HFF-Myc (cell line): Measurements from ENCODE around the gene EIF4G3.

Source experiments
- DNase-seq: peaks from one replicate; pipeline ENCODE4 v3.0.0-alpha.2; 2011; ENCODE audit warnings: low read depth; ENCODE audit errors: extremely low read depth
- H3K4me3 ChIP-seq: replicated peaks from 2 replicates; pipeline ENCODE4 v1.5.1; 2011; ENCODE audit warnings: low read depth, mild to moderate bottlenecking, control low read depth, low read length
- TF ChIP-seq, protein P1 (sequence below): IDR thresholded peaks from 2 replicates; pipeline ENCODE4 v1.5.1; 2012; ENCODE audit warnings: mild to moderate bottlenecking, low read depth, low read length, control low read depth; ENCODE audit errors: missing control alignments

Gene EIF4G3

GRCh38 chr1:20830378-20830777 lies 346.3 kb downstream of the EIF4G3 start:
- TF ChIP-seq, protein P1, sequence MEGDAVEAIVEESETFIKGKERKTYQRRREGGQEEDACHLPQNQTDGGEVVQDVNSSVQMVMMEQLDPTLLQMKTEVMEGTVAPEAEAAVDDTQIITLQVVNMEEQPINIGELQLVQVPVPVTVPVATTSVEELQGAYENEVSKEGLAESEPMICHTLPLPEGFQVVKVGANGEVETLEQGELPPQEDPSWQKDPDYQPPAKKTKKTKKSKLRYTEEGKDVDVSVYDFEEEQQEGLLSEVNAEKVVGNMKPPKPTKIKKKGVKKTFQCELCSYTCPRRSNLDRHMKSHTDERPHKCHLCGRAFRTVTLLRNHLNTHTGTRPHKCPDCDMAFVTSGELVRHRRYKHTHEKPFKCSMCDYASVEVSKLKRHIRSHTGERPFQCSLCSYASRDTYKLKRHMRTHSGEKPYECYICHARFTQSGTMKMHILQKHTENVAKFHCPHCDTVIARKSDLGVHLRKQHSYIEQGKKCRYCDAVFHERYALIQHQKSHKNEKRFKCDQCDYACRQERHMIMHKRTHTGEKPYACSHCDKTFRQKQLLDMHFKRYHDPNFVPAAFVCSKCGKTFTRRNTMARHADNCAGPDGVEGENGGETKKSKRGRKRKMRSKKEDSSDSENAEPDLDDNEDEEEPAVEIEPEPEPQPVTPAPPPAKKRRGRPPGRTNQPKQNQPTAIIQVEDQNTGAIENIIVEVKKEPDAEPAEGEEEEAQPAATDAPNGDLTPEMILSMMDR: no peak
- no peak for DNase-seq
- H3K4me3 ChIP-seq: no peak overlapping the region

GRCh38 chr1:20829946-20830345 lies 346.8 kb downstream of the EIF4G3 start:
- TF ChIP-seq, protein P1: no peak
- no peak for DNase-seq
- H3K4me3 ChIP-seq: no peak overlapping the region

DNA sequence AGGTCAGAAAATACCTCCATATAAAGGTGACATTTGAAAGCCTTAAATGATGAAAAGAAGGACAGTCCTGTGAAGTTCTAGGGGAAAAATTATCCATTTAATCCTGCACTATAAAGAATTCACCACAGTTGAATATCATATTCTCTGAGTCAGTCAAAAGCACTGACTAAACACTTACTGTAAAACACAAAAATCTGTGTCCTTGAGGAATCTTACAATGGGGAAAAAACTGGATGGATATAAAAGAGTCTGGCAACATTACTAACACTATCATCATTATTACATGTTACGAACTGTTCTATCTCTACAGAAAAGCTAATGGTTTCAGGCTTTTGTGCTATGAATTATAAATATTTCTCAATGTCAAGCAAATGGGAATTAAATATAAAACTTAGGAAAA lies 347.2 kb downstream of the EIF4G3 start:
- H3K4me3 ChIP-seq: no peak overlapping the region
- TF ChIP-seq, protein P1: no peak
- DNase-seq: no peak

DNA sequence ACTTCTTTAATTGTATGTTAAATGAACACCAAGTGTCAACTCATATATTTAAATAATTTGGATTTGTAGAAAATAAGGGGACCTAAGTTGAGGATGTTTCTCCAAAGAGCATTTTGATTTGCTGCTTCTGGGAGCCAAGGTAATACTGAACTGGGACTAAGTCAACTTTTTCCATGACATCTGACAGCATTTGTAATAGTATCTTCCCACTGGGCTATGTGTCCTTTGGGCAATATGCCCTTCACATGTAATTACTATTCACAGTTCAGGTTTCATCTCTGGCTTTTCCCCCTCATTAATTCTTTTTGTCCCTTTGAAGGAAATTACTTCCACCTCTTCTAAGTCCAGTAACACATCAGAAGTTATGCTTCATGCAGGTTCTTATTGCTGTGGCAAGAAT lies 352.9 kb downstream of the EIF4G3 start:
- no peak overlapping the region for H3K4me3 ChIP-seq
- TF ChIP-seq, protein P1: no peak
- DNase-seq: no peak

GRCh38 chr1:20821466-20821865 lies 355.2 kb downstream of the EIF4G3 start:
- no peak for DNase-seq
- TF ChIP-seq, protein P1: no peak
- no peak overlapping the region for H3K4me3 ChIP-seq

DNA sequence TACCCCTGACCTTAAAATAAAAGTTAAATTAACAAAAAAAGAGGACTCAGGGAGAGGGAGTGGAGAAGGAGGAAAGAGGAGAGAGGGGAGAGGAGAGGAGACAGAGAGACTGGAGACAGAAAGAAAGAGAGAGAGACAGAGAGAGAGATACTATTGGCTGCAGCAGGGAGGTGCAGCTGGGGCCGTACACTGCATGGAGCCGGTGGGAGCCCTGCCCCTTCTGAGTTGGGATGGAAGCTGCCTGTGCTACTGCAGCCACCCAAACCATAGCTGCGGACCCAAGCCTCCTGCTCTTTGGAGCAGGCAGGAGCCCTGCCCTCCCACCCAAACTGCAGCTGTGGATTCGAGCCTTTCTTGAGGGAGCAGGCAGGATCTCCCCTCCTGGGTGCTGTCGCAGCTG lies 356.9 kb downstream of the EIF4G3 start:
- DNase-seq: no peak
- no peak overlapping the region for H3K4me3 ChIP-seq
- TF ChIP-seq, protein P1: no peak

GRCh38 chr1:20814534-20814871 lies 362.2 kb downstream of the EIF4G3 start:
- no peak for DNase-seq
- TF ChIP-seq, protein P1: no peak
- no peak overlapping the region for H3K4me3 ChIP-seq
